ENCODE measurements around the gene GIMAP7.

GIMAP7 gene

DNA sequence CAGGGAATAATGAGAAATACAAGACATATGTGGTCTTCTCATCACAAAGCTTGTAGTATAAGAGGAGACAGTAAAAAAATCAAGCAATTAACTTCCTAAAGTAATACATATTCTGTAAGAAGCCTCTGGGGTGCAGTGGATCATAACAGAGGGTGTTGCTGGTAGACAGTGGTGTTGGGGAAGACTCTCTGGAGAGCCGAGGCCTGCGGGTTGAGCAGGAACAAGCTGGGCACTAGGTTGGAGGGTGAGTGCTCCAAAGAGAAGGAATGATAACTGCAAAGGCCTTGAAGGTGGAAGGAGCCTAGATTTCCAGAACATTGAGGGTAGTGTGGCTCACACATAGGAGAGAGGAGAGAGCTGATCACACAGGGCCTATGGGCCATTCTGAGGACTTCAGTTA lies 54.0 kb downstream of the GIMAP7 start:
- Histone ChIP-seq H3K4me1 (no peaks in the 10 kb centered on the region), H3K4me3 (no peak overlapping the region), H3K9me3 (no peaks in the 10 kb centered on the region), H3K27me3 (ENCODE audit: low read depth) (no peaks in the 10 kb centered on the region), H3K36me3 (replicated peaks) (no peaks in the 10 kb centered on the region)
- in situ Hi-C loops (cut with MboI; ENCODE audit: low sequenced_read_pairs), result no loop called here
- no peak for DNase-seq (ENCODE audit: low spot score in 2 of 2)

DNA sequence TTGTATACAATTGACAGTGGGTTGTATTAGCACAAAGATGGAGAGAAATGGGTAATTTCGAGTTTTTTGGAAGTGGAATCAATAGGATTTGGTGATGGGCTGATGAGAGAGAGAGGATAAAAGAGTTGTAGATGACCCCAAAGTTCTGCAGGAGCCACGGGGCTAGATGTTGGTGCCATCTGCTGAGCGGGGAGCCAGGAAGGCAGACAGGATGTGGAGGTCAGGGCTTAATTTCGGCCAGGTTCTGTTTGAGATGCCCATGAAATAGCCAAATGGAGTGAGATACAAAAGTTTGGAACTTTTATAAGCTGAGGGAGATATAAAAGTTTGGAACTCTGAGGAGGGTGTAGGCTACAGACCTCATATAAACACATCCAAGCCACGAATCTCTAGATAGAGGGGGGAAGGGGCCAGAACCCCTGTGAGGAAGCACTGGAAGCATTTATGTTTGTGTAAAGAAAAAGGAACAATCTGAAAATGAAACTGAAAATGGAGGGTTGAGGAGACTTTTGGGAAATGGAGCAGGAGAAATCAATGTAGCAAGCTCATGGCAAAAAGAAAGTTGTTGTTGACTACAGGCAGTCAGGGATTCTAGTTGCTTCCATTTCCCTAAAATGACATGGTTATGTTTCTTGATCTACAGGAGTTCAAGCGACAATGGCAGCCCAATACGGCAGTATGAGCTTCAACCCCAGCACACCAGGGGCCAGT lies 54.7 kb downstream of the GIMAP7 start:
- in situ Hi-C loops (cut with MboI; ENCODE audit: low sequenced_read_pairs), result no loop called here
- Histone ChIP-seq H3K4me1 (no peaks in the 10 kb centered on the region), H3K9me3 (no peaks in the 10 kb centered on the region), H3K4me3 (no peak overlapping the region), H3K27me3 (ENCODE audit: low read depth) (no peaks in the 10 kb centered on the region), H3K36me3 (replicated peaks) (no peaks in the 10 kb centered on the region)
- no peak for DNase-seq (ENCODE audit: low spot score in 2 of 2)
